Measurements from ENCODE around the gene HPSE2.

The HPSE2 gene

DNA sequence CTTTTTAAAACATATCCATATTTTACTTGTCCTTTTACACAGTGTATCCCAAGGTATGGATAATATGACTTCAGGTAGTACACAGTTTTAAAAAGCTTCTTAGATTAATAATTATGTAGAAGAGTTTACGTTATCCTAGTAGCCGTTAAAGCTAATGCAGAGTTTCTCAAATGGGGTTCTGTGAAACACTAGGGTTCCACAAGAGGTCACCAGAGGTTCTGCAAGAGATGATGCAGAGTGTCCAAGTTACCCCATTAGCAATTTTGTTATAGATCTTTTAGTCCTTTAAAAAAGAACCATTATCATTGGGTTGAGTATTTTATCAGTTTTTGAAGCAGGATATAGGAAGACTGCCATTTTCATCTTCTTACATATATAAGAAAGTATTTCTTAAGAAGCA is 490.0 kb downstream of the HPSE2 start:
- TF ChIP-seq MYC (IDR thresholded peaks at IDR 0.05; ENCODE audit: low read depth, low read length) (no peak), POLR2A (IDR thresholded peaks at IDR 0.05; ENCODE audit: extremely low read depth, insufficient read length) (no peak)
- TF ChIP-seq, protein P1, sequence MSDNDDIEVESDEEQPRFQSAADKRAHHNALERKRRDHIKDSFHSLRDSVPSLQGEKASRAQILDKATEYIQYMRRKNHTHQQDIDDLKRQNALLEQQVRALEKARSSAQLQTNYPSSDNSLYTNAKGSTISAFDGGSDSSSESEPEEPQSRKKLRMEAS (IDR thresholded peaks at IDR 0.05; ENCODE audit: low read depth, low read length) = no peak
- TF ChIP-seq, protein P2, sequence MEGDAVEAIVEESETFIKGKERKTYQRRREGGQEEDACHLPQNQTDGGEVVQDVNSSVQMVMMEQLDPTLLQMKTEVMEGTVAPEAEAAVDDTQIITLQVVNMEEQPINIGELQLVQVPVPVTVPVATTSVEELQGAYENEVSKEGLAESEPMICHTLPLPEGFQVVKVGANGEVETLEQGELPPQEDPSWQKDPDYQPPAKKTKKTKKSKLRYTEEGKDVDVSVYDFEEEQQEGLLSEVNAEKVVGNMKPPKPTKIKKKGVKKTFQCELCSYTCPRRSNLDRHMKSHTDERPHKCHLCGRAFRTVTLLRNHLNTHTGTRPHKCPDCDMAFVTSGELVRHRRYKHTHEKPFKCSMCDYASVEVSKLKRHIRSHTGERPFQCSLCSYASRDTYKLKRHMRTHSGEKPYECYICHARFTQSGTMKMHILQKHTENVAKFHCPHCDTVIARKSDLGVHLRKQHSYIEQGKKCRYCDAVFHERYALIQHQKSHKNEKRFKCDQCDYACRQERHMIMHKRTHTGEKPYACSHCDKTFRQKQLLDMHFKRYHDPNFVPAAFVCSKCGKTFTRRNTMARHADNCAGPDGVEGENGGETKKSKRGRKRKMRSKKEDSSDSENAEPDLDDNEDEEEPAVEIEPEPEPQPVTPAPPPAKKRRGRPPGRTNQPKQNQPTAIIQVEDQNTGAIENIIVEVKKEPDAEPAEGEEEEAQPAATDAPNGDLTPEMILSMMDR (IDR thresholded peaks at IDR 0.05; ENCODE audit: low read depth, low read length) = peak; percentile 14
- H3K4me3 ChIP-seq (ENCODE audit: low read depth, low read length) = no peak overlapping the region
- DNase-seq (ENCODE audit: low read depth) = peak; percentile 13

DNA sequence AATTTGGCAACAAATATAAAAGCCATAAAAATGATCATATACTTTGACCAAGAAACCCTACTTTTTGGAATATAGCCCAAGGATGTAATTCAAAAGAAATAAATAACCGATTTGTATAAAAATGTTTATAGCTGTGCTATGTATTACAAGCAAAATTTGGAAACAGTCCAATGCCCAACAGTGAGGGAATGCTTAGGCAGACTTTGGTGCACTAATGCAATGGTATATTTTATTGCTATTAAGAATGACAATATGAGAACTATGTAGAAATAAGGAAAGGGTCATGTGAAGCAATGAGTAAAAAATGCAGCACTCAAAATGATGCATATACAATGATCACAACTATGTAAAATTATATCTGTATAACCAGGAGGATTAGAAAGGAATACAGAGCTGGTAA is 515.1 kb downstream of the HPSE2 start:
- DNase-seq (ENCODE audit: low read depth) = no peak
- H3K4me3 ChIP-seq (ENCODE audit: low read depth, low read length) = no peak overlapping the region
- TF ChIP-seq, protein P1 (IDR thresholded peaks at IDR 0.05; ENCODE audit: low read depth, low read length) = no peak
- TF ChIP-seq, protein P2 (IDR thresholded peaks at IDR 0.05; ENCODE audit: low read depth, low read length) = no peak
- no peak for TF ChIP-seq POLR2A (IDR thresholded peaks at IDR 0.05; ENCODE audit: extremely low read depth, insufficient read length)
- TF ChIP-seq MYC (IDR thresholded peaks at IDR 0.05; ENCODE audit: low read depth, low read length) = no peak

DNA sequence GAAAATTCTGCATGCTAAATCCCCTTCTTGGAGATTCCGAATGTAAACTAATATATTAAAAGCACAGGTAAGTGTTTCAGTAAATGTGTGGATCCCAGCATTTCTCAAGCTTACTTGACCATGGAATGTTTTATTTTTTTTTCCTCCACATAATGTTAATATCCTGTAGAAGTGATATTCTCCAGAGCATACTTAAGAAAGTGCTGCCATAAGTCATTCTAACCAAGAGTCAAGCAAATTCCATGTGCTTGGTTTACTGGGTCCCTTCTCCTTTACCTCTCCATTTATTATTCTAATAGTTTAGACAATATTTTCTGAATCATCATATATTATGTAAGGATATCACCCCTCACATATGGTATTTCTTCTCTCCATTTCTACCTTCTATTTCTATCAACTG is 522.1 kb downstream of the HPSE2 start:
- H3K4me3 ChIP-seq (ENCODE audit: low read depth, low read length) = no peak overlapping the region
- TF ChIP-seq MYC (IDR thresholded peaks at IDR 0.05; ENCODE audit: low read depth, low read length) = no peak
- TF ChIP-seq, protein P1 (IDR thresholded peaks at IDR 0.05; ENCODE audit: low read depth, low read length) = no peak
- no peak for TF ChIP-seq POLR2A (IDR thresholded peaks at IDR 0.05; ENCODE audit: extremely low read depth, insufficient read length)
- TF ChIP-seq, protein P2 (IDR thresholded peaks at IDR 0.05; ENCODE audit: low read depth, low read length) = no peak
- DNase-seq (ENCODE audit: low read depth) = no peak

DNA sequence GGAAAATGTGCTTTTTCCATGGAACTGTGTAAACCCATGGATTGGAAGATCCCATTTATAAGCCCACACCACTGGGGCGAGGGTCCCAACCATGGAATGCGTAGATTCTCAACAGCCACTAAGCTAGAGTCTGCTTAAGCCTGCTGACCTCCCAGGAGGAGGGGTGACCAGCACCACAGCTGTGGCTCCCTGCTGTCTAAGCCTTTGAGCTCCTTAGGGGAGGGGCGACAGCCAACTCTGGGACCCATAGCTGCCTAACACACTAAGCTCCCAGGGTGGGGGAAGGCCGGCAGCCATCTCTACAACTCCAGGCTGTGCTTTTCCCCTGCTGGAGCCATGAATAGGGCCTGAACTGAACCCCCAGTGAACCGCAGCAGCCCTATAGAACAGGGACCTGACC is 539.1 kb downstream of the HPSE2 start:
- no peak for DNase-seq (ENCODE audit: low read depth)
- no peak overlapping the region for H3K4me3 ChIP-seq (ENCODE audit: low read depth, low read length)
- TF ChIP-seq POLR2A (IDR thresholded peaks at IDR 0.05; ENCODE audit: extremely low read depth, insufficient read length) (no peak), MYC (IDR thresholded peaks at IDR 0.05; ENCODE audit: low read depth, low read length) (no peak)
- TF ChIP-seq, protein P1 (IDR thresholded peaks at IDR 0.05; ENCODE audit: low read depth, low read length) = no peak
- TF ChIP-seq, protein P2 (IDR thresholded peaks at IDR 0.05; ENCODE audit: low read depth, low read length) = no peak

DNA sequence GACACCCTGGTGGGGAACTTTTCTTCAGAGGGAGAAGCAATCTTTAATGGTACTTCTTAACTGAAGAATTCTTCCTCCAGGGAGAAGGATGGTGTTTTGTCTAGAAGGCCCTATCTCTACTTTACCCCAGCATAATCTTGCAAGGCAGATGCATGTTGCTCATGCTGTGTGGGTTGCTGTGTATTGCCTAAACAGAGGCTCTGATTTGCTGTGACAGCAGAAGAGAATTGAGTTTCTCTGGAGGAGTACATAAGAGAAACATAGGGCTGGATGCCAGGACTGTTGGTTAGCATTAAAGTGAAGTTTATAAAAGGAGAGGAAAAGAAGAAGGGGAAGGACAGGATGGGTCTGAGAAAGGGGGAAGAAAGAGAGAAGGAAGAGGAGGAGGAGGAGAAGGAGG is 540.8 kb downstream of the HPSE2 start:
- no peak for DNase-seq (ENCODE audit: low read depth)
- no peak for TF ChIP-seq MYC (IDR thresholded peaks at IDR 0.05; ENCODE audit: low read depth, low read length)
- TF ChIP-seq, protein P2 (IDR thresholded peaks at IDR 0.05; ENCODE audit: low read depth, low read length) = no peak
- no peak for TF ChIP-seq POLR2A (IDR thresholded peaks at IDR 0.05; ENCODE audit: extremely low read depth, insufficient read length)
- TF ChIP-seq, protein P1 (IDR thresholded peaks at IDR 0.05; ENCODE audit: low read depth, low read length) = no peak

DNA sequence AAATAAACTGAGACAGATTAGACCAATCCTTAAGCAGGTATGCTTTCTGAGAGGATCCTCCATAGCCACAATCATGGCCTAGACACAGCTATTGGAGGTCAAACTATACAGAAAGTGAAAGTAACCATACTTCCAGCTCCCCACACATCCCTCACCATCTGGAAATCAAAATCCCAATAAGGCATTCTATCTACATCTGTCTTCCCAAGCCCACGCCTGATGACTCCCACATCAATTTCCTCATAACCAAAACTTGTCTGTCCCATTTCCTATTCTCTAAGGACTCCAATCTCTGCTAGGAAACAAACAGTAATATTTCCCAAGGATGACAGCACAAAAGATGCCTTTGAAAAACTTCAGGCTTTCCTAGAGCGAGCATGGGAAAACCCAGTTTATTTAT is 541.6 kb downstream of the HPSE2 start:
- no peak for TF ChIP-seq MYC (IDR thresholded peaks at IDR 0.05; ENCODE audit: low read depth, low read length)
- TF ChIP-seq, protein P2 (IDR thresholded peaks at IDR 0.05; ENCODE audit: low read depth, low read length) = no peak
- no peak for TF ChIP-seq POLR2A (IDR thresholded peaks at IDR 0.05; ENCODE audit: extremely low read depth, insufficient read length)
- TF ChIP-seq, protein P1 (IDR thresholded peaks at IDR 0.05; ENCODE audit: low read depth, low read length) = no peak
- DNase-seq (ENCODE audit: low read depth) = no peak
- no peak overlapping the region for H3K4me3 ChIP-seq (ENCODE audit: low read depth, low read length)

More for the DNA sequence above, 540.8 kb downstream of the HPSE2 start:
- H3K4me3 ChIP-seq (ENCODE audit: low read depth, low read length) = no peak overlapping the region
